Suppressor macrophage treated with lipopolysaccharide for 4 hours (primary cell): ENCODE data around the gene INTS4.
"Not testable (repeated sequence)": the region's sequence is repeated elsewhere in the genome, so short reads cannot be mapped to it uniquely, and the experiment has no call there.

Source experiments
- DNase-seq: peaks from one replicate; pipeline ENCODE4 v3.0.0-alpha.2; 2020

Gene INTS4

DNA sequence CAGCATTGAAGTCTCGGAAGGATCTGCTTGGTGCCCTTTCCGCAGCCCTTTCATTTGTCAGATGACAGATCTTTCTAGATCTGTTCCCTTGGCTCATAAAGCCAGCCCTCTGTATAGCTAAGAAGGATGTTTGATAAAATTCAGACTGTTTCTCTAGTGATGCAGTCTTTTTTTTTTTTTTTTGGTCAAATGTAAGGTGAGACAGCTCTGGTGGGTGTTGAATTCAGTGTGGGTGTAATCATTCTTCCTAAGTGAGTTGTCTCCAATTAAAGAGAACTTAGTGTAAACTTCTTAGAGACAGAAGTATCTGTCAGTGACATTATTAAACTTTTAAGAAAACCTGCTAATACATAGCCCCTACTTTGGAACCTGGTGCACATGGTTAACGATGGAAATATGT is 120.3 kb downstream of the INTS4 start:
- no peak for DNase-seq

DNA sequence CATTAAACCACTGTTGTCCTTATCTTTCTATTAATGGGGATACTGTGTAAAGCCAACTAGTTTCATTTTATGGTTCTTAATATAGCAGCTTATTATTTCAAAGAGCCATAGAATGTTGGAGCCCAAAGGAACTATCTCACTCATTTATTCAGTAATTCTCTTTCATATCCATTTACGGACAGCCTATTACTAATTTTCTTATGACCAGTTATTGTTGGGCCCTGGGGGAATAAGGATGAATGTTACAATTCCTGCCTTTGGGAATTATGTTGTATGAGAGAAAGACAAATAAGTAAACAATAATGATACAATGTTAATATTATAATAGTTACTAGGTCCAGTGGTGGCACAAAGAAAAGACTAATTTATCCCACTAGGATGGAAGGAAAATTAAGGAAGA is 121.1 kb downstream of the INTS4 start:
- DNase-seq: no peak

DNA sequence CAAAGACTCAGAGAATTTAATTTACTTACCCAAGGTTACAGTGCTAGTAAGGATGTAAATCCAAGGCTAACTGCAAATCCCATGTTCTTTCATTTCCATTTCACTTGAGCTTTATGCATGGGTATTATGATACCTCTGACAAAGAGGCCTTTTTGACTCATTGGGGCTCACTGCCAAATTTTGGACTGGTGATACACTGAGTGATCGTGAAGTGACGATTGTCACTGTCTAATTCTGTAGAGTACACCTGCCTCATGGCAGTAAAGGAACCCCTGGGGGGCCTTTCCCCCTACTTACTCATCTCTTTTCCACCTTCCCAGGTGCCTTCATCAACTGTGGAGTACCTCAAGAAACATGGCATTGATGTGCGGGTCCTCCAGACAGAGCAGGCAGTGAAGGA is 122.6 kb downstream of the INTS4 start:
- no peak for DNase-seq

DNA sequence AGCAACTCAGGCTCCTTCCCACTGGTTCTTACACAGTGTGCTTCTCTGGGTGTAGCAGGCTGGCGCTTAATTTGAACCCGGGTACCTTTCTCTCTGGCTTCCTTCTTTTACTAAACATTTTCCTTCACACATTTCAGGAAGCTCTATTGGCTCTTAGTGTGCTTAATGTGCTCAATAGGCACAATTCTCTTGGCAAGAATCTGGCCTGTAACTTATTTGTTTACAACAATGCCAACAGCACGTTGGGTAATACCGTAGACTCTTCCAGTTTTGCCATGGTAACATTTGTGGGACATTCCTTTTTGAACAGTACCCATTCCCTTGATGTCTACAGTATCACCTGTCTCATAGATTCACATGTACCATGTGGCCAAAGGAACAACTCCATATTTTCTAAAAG is 125.7 kb downstream of the INTS4 start:
- no peak for DNase-seq

DNA sequence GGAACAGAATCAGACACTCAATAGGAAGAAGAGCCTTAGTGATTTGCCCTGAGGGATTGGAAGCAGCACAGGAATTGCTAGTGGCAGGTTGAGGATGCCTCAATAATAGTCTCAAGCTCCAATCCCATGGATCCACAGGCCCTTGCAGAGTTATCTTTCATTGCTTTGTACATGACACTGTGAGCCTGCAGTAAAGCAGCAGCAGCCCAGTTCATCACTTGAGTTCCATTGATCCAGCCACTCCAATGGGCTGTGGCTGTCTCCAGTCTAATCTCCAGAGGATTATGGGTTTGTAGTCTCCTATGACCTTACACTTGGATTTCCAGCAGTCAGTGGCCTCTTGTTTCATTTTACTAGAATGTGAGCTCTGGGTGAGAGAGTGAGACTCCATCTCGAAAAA is 128.1 kb downstream of the INTS4 start:
- no peak for DNase-seq

- no peak for DNase-seq
These were observed 128.7 kb downstream of the INTS4 start for GRCh38 chr11:77865805-77866204.

DNA sequence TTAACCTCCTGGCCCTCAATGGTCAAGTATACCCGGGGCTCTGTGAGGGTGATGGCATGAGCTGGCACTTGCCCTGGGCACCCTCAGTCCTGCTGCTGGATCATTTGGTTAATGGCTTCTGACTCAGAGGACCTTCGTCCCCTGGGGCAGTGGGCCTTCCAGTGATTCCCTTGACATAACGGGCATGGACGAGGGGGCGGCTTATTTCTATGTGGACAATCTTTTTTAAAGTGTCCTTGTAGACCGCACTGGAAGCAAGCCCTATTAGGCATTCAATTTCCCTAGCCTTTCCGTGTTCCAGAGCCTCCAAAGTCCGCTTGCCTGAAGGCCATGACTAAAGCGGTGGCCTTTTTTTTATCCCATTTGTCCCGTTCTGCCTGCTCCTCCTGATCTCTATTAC is 133.0 kb downstream of the INTS4 start:
- DNase-seq: not testable (repeated sequence)

DNA sequence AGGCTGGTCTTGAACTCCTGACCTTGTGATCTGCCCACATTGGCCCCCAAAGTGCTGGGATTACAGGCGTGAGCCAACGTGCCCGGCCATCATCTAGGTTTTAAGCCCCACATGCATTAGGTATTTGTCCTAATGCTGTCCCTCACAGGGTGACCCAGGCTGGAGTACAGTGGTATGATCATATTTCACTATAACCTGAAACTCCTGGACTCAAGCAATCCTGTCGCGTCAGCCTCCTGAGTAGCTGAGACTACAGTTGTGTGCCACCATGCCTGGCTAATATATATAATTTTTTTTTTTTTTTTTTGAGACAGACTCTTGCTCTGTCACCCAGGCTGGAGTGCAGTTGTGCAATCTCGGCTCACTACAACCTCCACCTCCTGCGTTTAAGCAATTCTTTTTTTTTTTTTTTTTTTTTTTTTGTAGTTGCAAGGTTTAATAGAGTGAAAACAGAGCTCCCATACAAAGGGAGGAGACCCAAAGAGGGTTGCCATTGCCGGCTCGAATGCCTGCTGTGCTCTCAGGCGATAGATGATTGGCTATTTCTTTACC is 136.5 kb downstream of the INTS4 start:
- DNase-seq: not testable (repeated sequence)

- no peak for DNase-seq
These were observed 139.6 kb downstream of the INTS4 start for GRCh38 chr11:77854838-77855237.

DNA sequence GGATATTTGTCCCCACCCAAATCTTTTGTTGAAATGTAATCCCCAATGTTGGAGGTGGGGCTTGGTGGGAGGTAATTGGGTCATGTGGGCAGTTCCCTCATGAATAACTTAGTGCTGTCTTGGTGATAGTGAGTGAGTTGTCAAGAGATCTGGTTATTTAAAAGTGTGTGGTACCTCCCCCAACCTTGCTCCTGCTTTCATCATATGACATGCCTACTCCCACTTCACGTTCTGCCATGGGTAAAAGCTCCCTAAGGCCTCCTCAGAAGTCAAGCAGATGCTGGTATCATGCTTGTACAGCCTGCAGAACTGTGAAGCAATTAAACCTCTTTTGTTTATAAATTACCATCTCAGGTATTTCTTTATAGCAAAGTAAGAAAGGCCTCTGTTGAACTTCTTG is 143.0 kb downstream of the INTS4 start:
- DNase-seq: no peak

DNA sequence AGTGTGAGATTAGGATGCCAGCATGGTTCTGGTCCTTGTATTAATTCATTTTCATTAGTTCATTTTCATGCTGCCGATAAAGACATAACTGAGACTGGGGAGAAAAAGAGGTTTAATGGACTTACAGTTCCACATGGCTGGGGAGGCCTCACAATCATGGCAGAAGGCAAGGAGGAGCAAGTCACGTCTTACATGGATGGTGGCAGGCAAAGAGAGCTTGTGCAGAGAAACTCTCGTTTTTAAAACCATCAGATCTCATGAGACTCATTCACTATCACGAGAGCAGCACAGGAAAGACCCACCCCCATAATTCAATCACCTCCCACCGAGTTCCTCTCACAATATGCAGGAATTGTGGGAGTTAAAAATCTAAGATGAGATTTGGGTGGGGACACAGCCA is 150.8 kb downstream of the INTS4 start:
- not testable (repeated sequence) for DNase-seq

- DNase-seq: peak; percentile 28
These were observed 151.9 kb downstream of the INTS4 start for GRCh38 chr11:77842441-77843121.

GRCh38 chr11:77833302-77833701 is 161.2 kb downstream of the INTS4 start:
- DNase-seq: no peak

- DNase-seq: no peak
These were observed 165.5 kb downstream of the INTS4 start for GRCh38 chr11:77828926-77829325.
